Vagina (tissue), 2 donors: ENCODE measurements around the gene MED8. TPM values are rescaled to one million over a fixed set of nuclear protein-coding genes. Genes with fewer than 3 reads are reported as not detected.

Source experiments
- DNase-seq, 2 donors: peaks; one replicate each; pipeline ENCODE4 v3.0.0-alpha.2; 2017; ENCODE audit errors: extremely low spot score in 2 of 2
- H3K27ac ChIP-seq: fragments of 200-600 bp; sonication (generic); one replicate; pipeline ENCODE4 v1.5.1; 2019
- H3K27me3 ChIP-seq: fragments of 200-600 bp; sonication (generic); one replicate; pipeline ENCODE4 v1.5.1; 2019
- H3K36me3 ChIP-seq, 2 donors: fragments of 200-600 bp; sonication (generic); one replicate each; pipeline ENCODE4 v1.5.1; 2017 to 2019
- H3K4me1 ChIP-seq: fragments of 200-600 bp; sonication (generic); one replicate; pipeline ENCODE4 v1.5.1; 2019
- H3K4me3 ChIP-seq, 2 donors: fragments of 200-600 bp; sonication (generic); 1 replicate in 1 of 2; 2 replicates in 1 of 2; pipeline ENCODE4 v1.5.1; 2016 to 2019
- H3K9me3 ChIP-seq: fragments of 200-600 bp; sonication (generic); one replicate; pipeline ENCODE4 v1.5.1; 2019
- CTCF ChIP-seq, 3 experiments: fragments of 450-650 bp in 2 of 3; fragments of 200-600 bp in 1 of 3; sonication (generic) in 1 of 3; IDR thresholded peaks; one replicate each; pipeline ENCODE4 v1.5.1; 2017 to 2019; ENCODE audit warnings: antibody characterized with exemption in 3 of 3, mild to moderate bottlenecking in 2 of 3, moderate library complexity in 2 of 3
- POLR2A ChIP-seq, 2 donors: fragments of 450-650 bp; IDR thresholded peaks; one replicate each; pipeline ENCODE4 v1.6.1; 2017; ENCODE audit warnings: antibody characterized with exemption in 2 of 2, mild to moderate bottlenecking in 2 of 2, moderate library complexity in 2 of 2
- POLR2AphosphoS5 ChIP-seq, 2 donors: sonication (generic); formaldehyde crosslinking; IDR thresholded peaks; one replicate each; pipeline ENCODE4 v1.9.0; 2017; ENCODE audit warnings: antibody characterized with exemption in 2 of 2, mild to moderate bottlenecking in 2 of 2, low read depth in 1 of 2; ENCODE audit not compliant: insufficient read depth in 1 of 2
- intact Hi-C: fragments of 100-400 bp; cut with DNase I; formaldehyde crosslinking; loops from one replicate; pipeline ENCODE4 v1.15.1; 2023
- total RNA-seq: library from RNA; depleted of rRNA; stranded (reverse); fragments of >200 nt; gene quantifications from one replicate; pipeline ENCODE4 v1.2.3, GENCODE V29; 2016

MED8 gene
- total RNA-seq, 1 donor from 2014 or later, result 33.6 TPM

- Histone ChIP-seq H3K4me3 (no peak overlapping the region), H3K27me3 (no peaks in the 10 kb centered on the region), H3K27ac (no peak overlapping the region), H3K36me3 (peaks cover 0 to 44% of the 10 kb centered on the region in 2 donors), H3K4me1 (peaks cover 33% of the 10 kb centered on the region), H3K9me3 (no peaks in the 10 kb centered on the region)
- no peak for DNase-seq
- TF ChIP-seq POLR2AphosphoS5 (IDR thresholded peaks at IDR 0.05; ENCODE audit: insufficient read depth in 1 of 2, low read depth in 1 of 2), result no peak
- intact Hi-C loops, result no loop called here
Observed at GRCh38 chr1:43386676-43387075, 2.9 kb downstream of the MED8 start.

DNA sequence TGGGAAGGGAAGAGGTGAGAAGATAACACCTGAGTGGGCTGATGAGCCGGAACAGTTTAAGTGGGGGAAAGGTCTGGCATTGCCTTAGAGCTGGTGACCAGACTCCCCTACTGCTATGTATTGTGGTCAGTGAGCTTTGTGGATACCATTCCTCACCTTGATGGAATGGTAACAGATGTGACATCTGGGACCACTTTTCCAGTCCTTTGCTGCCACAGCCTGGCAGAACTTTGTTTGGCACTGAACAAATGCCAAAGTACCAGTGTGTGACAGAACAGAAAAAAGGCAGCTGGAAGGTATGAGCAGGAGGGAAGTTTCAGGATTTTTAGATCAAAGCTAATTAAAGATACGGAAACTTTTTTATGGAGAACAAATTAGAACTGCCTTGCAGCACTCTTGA, 6.2 kb downstream of the MED8 start:
- H3K36me3 ChIP-seq, result peaks cover 0 to 50% of the 10 kb centered on the region in 2 donors
- intact Hi-C loops, result no loop called here

GRCh38 chr1:43382027-43382779, 7.4 kb downstream of the MED8 start:
- Histone ChIP-seq H3K9me3 (no peaks in the 10 kb centered on the region), H3K27ac (no peak overlapping the region), H3K27me3 (no peaks in the 10 kb centered on the region), H3K4me3 (no peak overlapping the region), H3K4me1 (no peaks in the 10 kb centered on the region), H3K36me3 (peaks cover 0 to 50% of the 10 kb centered on the region in 2 donors)
- intact Hi-C loops, result no loop called here
- DNase-seq, result no peak
- TF ChIP-seq CTCF (IDR thresholded peaks at IDR 0.05) (no peak), POLR2AphosphoS5 (IDR thresholded peaks at IDR 0.05; ENCODE audit: insufficient read depth in 1 of 2, low read depth in 1 of 2) (no peak)

More for the DNA sequence above, 6.2 kb downstream of the MED8 start:
- Histone ChIP-seq H3K9me3 (no peaks in the 10 kb centered on the region), H3K4me1 (peaks cover 11% of the 10 kb centered on the region), H3K27ac (no peak overlapping the region), H3K4me3 (no peak overlapping the region), H3K27me3 (no peaks in the 10 kb centered on the region)
- no peak for DNase-seq
- TF ChIP-seq CTCF (IDR thresholded peaks at IDR 0.05) (no peak), POLR2AphosphoS5 (IDR thresholded peaks at IDR 0.05; ENCODE audit: insufficient read depth in 1 of 2, low read depth in 1 of 2) (no peak), POLR2A (IDR thresholded peaks at IDR 0.05) (no peak)

GRCh38 chr1:43381612-43382011, 8.0 kb downstream of the MED8 start:
- peaks cover 0 to 46% of the 10 kb centered on the region in 2 donors for H3K36me3 ChIP-seq
- intact Hi-C loops, result no loop called here
- no peak for TF ChIP-seq POLR2A (IDR thresholded peaks at IDR 0.05)
- no peak for TF ChIP-seq CTCF (IDR thresholded peaks at IDR 0.05)
- TF ChIP-seq POLR2AphosphoS5 (IDR thresholded peaks at IDR 0.05; ENCODE audit: insufficient read depth in 1 of 2, low read depth in 1 of 2), result no peak

DNA sequence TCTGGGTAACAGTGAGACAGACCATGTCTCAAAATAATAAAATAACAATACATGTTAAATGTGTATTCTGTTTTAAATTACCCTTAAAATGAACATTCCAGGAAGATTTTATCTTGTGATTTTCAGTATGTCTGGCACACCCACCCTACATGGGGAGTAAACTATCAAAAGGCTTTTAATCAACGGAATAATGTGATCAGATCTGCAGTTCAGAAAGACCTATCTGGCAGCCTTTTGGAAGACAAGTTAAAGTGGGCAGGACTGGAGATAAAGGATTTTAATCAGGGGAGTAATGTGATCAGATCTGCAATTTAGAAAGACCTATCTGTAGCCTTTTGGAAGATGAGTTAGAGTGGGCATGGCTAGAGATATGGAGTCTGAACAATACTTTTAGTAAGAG, 10.1 kb downstream of the MED8 start:
- no peak for DNase-seq
- no peaks in the 10 kb centered on the region for H3K27me3 ChIP-seq
- intact Hi-C loops, result no loop called here
- H3K4me3 ChIP-seq, result no peak overlapping the region
- no peak for TF ChIP-seq POLR2A (IDR thresholded peaks at IDR 0.05)
- no peak for TF ChIP-seq CTCF (IDR thresholded peaks at IDR 0.05)
- no peak for TF ChIP-seq POLR2AphosphoS5 (IDR thresholded peaks at IDR 0.05; ENCODE audit: insufficient read depth in 1 of 2, low read depth in 1 of 2)
- no peaks in the 10 kb centered on the region for H3K4me1 ChIP-seq
- H3K9me3 ChIP-seq, result no peaks in the 10 kb centered on the region
- H3K36me3 ChIP-seq, result peaks cover 0 to 25% of the 10 kb centered on the region in 2 donors
- no peak overlapping the region for H3K27ac ChIP-seq

More at GRCh38 chr1:43381612-43382011, 8.0 kb downstream of the MED8 start:
- DNase-seq, result no peak
- Histone ChIP-seq H3K4me1 (no peaks in the 10 kb centered on the region), H3K27me3 (no peaks in the 10 kb centered on the region), H3K27ac (no peak overlapping the region), H3K9me3 (no peaks in the 10 kb centered on the region), H3K4me3 (no peak overlapping the region)
